NCI-H446 treated with DMSO at 0.1 percent for 48 hours (cell line): Measurements from ENCODE around the gene TFG.

Source experiments
- DNase-seq: peaks from one replicate; lab custom pipeline; 2025; lab: John Stamatoyannopoulos, UW

Gene TFG

DNA sequence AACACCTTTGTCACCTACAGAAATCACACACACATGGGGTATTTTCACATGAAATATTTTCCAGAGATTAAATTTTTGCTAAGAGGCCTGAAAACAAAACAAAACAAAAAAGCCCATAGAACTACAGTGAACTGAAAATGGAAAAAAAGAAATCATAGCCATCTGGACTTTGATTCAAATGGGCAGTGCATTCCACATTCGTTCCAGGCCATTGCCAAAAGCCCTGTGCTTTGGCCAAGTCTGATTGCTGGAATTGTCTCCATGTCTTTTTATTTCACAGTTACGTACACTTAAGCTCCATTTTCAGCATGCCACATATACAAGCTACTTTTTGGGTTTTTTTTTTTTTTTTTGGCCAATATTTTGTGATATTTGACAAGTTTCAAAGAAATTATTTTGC is 47.1 kb downstream of the TFG start:
- DNase-seq = no peak

DNA sequence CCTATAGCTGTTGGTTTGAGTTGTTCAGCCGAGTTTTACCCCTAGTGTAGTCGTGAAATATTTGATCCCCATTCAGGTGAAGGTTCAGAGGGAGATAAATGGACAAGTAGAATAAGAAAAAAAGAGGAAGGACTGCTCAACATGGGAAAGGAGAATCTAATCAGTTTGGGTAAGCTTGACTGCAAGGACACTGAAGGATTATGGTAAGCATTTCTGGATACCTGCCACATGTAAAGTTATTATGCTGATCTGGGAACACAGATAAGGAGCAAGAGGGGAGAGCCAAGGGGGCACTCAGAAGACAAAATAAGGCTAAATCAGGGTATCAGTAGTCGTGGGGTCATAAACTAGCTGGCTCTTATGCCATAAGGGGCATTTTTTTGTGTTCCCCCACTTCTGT is 49.9 kb downstream of the TFG start:
- no peak for DNase-seq

DNA sequence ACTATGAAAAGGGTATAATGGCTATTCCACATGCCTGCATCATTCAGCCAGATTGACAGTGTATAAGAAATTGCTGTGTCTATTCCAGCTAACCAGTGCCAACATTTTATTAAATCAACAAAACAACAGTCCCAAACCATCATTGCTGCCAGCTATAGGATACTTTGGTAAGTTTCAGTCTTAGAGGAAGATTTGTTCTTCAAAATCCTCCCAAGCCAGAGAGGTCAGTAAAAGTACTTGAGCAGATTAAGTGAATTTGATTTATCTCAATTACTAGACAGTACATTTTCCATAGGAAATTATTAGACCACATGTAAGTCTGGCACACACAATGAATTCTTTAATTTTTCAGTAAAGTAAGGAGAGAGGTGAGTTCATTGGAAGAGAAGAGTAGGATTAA is 50.7 kb downstream of the TFG start:
- DNase-seq = no peak

DNA sequence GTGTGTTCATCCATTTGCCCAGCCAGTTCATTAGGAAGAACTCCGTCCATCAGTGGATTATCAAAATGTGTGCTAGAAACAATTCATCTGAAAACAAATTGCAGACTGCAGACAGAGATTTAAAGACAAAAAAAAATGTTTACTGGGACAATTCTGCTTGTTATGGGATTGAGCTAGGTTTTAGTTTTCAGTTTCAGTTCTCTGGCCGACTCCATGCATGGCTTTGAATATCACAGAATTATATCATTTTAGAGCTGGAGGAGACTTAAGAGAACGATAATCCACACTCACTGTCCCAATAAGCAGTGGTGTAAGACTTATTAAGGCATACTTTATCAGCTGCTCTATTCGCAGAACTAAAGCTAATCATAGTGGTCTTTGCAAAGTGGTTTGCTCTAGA is 51.1 kb downstream of the TFG start:
- DNase-seq = no peak

DNA sequence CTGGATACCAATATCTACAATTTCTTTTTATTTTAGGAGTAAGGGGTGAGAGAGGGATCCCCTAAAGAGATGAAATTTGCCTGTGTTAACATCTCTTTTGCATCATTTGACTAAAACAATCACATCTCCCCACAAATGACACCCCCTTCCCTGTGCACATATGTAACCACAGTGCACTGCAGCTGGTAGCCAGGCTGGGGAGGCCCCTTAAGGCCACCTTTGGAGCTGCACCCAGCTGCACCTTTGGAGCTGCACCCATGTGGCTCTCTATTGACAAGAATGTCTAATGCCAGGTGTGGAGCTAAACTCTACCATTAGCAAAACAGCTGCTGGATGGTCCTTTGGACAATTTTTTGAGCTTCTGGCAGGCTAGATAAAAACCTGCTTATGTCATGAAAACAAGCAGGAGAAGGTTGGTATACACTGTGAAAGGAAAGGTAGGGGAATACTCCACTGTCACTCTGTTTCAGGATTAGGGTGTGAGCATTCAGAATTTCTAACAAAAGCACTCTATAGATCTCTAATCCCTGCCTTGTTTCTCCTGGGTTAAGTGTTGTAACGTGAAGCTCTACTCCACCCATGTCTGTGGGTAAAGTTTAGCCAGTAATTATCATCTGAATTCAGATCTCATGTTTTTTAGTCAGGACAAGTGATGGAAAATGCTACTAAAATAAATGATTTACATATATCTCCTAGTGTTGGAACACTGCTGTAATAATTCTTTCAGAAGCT is 52.1 kb downstream of the TFG start:
- no peak for DNase-seq

DNA sequence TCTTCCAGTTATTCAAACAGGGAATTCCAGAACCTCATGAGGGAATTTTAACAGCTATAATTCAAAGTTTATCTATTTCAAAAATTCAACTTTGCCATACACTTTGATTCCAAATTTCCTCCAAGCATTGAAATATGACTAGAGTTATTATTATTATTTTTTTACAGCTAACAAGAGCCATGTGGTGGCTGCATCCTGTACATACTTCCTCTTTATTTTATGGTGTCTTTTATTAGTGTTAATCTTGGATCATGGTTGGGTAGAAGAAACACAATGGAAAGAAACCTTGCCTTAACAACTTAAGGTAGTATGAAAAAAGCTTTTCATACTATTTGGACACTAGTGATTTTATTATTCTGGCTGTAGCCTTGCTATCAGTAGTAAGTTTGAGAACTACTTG is 52.7 kb downstream of the TFG start:
- DNase-seq = no peak

DNA sequence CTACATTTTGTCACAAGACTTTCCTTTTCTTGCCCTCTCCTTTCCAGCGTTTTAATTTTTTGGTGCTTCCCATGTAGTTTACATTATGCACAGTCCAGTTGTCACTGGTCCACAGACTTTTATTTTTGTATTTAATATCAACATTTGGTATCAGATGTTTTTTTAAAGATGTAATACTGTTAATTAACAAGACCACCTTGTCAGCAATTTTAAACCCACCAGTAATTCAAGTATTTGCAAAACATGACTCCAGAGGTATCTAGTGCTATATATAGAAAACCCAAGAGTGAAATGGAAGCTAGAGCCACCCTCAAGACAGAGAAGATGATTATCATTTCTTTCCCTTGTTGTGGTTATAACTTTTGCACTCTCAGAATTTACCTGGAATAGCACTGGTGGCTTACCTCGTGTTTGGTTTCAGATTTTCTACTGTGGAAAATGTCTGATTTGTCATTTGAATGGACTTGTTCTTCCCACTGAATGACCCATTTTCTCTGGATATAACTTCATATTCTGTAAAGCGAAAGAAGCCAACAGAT is 56.2 kb downstream of the TFG start:
- no peak for DNase-seq

DNA sequence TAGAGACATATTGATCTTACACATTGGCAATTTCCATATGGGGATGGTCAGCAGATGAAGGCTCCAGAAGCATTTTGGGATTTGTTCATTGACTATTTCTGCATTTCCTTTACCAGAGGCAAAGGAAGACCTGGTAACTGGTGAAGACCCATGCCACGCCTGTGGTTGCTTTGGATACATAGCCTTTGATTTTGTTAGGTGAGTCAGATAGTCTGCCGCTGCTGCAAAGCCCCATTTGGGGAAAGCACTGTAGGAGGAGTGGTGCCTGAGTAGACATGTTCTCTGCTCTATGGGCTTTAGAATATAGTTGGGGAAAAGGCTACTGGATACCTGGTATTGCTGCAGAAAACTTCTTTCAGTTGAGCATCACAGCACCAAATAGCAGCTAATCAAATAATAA is 56.8 kb downstream of the TFG start:
- no peak for DNase-seq

DNA sequence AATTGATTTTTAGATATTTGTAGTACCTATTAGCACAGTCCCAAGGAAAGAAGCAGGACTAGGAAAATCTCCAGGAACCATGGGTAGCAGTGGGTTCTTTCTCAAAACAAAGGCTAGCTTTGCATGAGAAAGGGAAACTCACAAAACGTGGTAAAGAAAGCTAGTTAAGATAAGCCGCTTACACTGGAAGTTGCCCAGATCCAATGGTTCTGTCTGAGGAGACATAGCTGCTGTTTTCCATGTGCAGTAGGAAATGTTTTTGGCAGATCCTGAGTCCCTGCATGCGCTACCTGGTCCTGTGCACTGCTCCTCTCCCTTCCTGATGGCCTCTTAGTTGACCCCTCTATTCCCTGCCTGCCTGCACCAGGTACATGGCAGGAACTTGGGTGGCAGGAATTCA is 60.4 kb downstream of the TFG start:
- DNase-seq = no peak

DNA sequence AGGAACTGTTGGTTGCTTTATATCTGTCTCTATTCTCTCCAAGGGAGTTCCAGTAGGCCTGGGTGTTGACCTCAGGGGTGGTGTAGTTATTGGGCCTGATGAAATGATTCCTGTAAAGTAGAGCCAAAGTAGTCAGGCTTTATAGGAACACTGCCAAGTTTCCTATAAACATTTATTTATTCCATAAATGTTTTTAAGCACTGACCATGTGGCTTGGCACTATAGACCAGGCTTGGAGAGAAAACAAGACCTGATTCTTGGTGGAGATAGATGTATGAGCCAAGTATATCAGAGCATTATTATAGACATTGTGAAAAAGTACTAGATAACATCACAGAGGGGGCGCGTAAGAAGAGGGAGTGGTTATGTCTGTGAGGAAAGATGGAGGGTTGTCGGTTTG is 65.9 kb downstream of the TFG start:
- DNase-seq = no peak

DNA sequence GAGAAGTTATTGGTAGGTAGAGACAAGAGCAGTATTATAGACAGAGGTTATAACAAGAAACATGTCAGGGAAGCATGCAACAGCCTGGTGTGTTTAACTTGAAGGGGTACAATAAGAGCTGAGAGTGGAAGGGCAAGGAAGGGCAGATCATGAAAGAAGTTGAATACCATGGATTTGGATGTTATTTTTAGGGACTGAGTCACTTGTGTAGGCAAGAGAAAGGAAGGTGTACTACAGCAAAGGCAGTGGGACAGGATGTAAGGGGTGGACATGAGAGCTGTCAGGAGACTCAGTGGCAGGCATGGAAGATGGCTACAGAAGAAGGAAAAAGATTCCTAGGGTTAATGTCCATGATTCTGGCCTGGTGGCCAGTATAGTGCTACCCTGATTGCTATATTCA is 66.4 kb downstream of the TFG start:
- no peak for DNase-seq

DNA sequence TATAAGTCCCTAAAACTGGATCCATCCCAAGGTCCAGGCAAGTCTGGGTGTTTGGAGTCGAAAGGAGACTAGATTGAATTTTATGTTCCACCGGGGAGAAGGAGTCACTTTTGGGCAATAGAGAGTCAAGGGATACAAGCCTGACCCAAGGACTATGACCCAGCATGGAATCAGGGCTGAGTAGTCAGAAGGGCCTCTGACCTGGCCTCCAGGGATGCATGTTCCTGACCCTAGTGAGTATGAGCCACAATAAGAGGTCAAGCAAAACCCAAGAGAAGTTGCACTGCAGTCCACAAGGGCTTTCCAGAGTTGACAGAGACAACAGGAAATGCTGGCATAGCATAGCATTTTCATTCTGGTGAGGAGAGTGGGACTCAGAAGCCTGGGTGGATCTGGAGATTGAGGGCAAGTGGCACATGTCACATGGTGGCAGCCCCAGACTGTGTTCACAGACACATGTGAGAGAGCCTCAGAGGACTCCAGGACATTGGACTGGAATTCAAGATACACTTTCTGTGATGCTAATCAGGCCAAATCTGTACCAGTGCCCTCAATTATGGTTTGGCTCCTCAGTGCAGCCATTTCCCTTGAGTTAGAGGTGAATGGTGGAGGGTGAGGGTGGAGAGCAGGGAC is 66.9 kb downstream of the TFG start:
- no peak for DNase-seq

DNA sequence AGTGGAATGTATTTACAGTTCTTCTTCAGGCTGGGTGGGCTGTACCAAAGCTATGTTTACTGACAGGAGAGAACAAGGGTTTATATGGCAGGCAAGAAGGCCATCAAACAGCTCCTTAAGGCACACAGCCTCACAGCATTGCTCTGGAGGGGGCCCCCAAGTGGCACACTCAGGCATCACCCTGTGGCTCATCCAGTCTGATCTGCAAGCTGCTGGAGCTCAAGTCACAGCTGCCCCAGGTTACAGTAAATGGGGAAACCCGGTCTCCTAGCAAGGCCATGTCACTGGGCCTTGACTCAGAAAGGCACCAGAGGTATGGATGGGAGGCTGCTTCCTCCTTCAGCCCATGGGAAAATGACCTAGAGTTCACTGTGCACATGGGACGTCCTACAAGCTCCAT is 67.5 kb downstream of the TFG start:
- no peak for DNase-seq

DNA sequence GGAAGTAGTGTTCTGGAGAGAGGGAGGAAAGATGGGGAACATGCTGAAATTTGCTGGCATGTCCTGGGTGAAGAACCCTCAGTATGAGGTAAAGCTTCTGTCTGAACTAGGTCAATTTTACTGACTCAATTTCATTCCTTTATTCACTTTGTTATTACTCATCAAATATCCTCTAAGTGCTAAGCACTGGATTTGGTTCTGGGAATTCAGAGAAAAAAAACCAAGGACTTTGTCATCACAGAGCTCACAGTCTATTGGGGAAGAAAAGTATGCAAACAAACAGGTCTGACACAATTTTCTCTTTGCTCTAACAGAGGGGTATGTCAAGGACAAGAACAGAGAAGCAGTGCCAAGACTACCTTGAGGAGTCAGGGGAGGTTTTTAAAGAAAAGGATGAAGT is 68.0 kb downstream of the TFG start:
- DNase-seq = no peak

DNA sequence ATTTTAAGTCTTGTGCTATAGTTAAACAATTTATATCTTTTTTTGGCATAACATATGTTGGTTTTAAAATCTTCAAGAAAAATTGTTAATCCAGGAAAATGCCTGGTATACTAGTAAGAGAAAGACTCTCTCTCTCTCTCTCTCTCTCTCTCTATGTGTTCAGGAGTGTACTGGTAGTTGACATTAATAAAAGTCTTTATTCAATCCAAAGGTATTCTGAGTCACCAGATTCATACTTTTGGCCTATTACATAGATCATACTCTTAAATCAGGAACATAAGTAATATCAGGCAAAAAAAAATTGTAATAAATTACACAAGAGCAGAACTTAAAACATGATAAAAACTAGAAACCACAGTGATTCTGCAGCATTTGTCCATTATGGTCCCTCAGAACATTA is 70.2 kb downstream of the TFG start:
- no peak for DNase-seq

DNA sequence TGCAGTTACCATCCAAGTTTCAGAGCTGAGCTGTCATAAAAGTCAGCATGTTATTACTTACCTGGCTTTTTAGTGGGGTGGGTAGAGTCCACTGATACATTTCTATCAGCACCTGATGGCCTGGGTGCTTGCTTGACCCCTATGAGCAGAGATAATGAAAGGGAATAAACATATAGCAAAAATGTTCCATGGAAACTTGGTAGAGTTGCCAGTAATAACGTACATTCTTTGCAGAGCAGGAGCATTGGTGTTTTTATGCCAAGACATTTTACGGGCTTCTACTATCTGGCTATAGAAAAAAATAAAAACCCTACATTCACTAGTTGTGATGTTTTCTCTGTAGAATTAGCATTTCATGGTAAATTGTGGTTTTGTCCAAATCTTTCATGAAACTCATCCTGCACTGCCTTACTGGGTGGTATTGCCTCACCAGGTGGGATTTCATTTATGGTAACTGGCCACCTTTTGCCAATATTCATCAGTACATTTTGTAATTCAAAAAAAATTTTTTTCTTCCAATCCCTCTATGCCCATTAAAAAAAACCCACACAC is 70.9 kb downstream of the TFG start:
- DNase-seq = no peak

DNA sequence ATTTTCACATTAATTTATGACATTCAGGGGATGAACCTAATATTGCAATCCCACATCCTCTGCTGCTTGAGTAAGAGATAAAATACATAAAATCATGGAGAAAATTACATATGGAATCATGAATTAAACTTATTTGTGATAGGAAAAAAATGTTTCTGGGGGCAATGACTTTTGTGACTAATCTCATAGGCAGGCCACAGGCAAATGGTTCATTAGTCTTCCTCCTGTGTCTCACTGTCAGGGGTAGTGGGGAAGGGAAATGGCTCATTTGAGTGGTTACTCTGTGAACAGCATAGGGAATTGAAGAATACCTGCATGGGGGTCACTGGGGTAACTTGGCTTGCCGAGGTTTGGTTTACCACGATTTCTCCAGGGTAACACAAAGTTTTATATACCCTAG is 72.0 kb downstream of the TFG start:
- no peak for DNase-seq

DNA sequence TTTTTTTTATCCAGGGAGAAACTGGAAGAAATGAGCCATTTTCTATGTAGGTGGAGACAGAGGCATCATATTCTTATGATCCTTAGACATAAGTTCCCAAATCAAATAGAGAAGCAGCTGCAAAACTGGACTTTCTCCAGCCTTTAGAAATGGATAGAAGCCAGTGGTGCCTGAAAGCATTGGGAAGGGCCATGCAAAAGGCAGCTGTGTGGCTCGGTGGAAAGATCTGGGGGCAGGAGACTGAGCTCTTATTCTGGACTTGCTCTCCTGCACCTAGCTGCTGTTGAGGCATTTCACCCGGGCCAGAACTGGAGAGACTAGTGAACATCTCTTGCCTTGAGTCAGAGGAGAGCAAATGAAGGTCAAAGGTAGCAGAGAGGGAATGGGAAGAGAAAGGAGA is 73.1 kb downstream of the TFG start:
- no peak for DNase-seq

DNA sequence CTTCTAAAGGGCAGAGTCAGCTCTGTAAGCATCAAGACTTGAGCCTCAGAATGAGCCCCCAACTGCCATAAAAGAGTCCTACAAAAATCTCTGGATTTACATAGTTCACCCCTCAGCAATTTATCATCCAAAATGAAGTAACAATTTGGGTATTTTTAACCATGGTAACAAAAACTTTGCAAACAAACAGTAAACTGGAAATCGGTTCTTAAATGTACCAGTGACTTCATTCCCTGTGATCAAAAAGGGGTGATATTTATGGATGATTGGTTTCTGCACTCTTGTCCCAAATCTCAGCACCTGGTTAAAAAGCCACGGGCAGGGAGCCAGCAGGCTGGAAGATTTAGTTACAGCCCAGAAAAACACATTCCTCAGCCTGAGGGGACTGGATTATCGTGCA is 73.6 kb downstream of the TFG start:
- DNase-seq = no peak

DNA sequence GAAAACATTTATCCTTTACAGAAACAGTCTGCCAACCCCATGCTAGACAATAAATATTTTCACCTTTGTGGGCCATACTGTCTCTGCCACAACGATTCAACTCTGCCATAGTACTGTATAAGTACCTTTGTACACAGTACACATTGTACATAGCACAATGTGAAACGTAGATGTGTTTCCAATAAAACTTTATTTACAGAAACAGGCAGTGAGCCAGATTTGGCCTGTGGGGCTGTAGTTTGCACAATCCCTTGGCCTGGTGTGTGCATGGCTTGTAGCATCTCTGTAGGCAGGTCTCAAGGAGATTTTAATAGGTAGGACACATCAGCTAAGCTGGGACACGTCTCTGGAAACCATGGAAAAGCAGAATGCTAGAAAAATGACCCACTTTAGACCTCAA is 74.3 kb downstream of the TFG start:
- DNase-seq = no peak

DNA sequence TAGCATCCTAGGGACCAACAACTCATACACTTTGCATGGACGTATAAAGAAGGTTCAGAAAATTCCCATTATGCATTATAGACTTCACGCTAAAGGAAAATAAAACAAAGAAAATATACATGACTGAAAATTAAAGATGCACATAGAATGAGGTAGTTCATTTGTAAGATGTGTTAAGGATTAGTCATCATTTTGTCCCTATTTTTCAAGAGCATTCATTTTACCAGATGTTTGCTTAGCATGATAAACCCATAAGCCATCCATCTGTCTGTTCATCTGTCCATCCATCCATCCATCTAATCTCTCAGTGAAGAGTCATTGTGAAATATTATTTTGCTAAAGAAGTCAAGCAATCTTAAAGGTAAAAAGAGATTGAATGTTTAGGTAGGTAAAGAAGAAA is 80.3 kb downstream of the TFG start:
- DNase-seq = no peak

DNA sequence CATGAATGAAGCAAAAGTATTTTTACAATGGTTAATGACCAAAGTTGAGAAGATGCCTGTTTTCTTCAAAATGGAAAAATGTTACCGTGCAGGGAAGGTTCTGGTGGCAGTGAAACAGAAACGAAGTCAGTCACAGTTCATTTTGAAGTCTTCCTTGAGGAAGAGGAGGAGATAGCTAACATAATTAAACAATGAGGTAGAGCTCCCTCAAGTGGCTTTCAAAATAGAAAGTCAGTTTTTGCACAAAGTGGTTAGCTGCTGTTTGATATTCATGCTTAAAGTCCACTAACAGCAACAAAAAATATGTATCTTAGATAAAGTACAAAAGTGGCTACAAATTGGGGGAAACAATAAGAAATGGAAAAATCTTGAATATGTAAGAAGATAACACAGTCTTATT is 87.3 kb downstream of the TFG start:
- no peak for DNase-seq

DNA sequence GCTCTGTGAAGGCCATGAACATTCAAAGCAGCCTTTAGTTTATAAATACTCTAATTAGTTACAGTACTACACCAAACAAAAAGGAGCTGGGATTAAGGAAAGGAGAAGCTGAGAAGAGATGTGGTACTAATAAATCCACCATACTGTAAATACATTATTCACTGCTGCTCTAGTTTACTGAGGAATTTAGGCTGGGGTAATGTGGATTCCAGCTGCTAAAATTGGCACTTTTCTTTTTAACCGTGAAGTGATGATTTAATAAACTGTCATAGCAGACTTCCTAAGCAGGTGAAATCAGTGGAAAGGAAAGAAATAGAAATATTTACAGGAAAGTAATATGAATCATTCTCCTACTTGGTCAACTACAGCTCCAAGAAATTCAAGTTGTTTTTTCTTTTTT is 88.7 kb downstream of the TFG start:
- DNase-seq = no peak
